H1 (cell line): ENCODE measurements around the gene GPC1. TPM values are rescaled to one million over a fixed set of nuclear protein-coding genes. Genes with fewer than 3 reads are reported as not detected.

Experiments used
- CTCF ChIA-PET: fragments of 300-600 bp; sonication (Branson Sonifier 250); formaldehyde crosslinking; loops from one replicate; lab custom pipeline; 2021; ENCODE audit not compliant: partially characterized antibody; lab: Charles Lee
- POLR2A ChIA-PET: fragments of 300-600 bp; sonication (Branson Sonifier 250); formaldehyde crosslinking; loops from one replicate; lab custom pipeline; 2021; ENCODE audit warnings: inconsistent platforms; ENCODE audit not compliant: partially characterized antibody; lab: Charles Lee
- DNase-seq, 2 experiments: peaks; one replicate each; pipeline versions ENCODE4 v3.0.0 to v3.0.0-alpha.2; 2010 to 2022; ENCODE audit warnings: low spot score in 2 of 2, low read depth in 1 of 2, mixed read lengths in 1 of 2
- FAIRE-seq: peaks from 2 replicates; lab custom pipeline; 2011; peaks lifted over from hg19 to GRCh38; lab: Jason Lieb, UNC
- H2AFZ ChIP-seq: 2 replicates; pipeline ENCODE4 v1.8.1; 2012; ENCODE audit warnings: low read length, inconsistent platforms
- H2AK5ac ChIP-seq: 2 replicates; pipeline ENCODE4 v1.6.1; 2013; ENCODE audit warnings: low read depth, low read length
- H2BK120ac ChIP-seq: replicated peaks from 2 replicates; pipeline ENCODE3; 2013; ENCODE audit warnings: low read depth, low read length, inconsistent platforms
- H2BK12ac ChIP-seq: 2 replicates; pipeline ENCODE4 v1.6.1; 2013; ENCODE audit warnings: low read depth, low read length
- H2BK15ac ChIP-seq: 2 replicates; pipeline ENCODE4 v1.6.1; 2013; ENCODE audit warnings: low read length
- H2BK20ac ChIP-seq: 2 replicates; pipeline ENCODE4 v1.6.1; 2013; ENCODE audit warnings: low read length
- H2BK5ac ChIP-seq: 2 replicates; pipeline ENCODE4 v1.6.1; 2013; ENCODE audit warnings: low read depth, low read length
- H3K14ac ChIP-seq: 2 replicates; pipeline ENCODE4 v1.6.1; 2013; ENCODE audit warnings: inconsistent platforms; ENCODE audit not compliant: insufficient read length
- H3K18ac ChIP-seq: 2 replicates; pipeline ENCODE4 v1.6.1; 2013; ENCODE audit warnings: low read length; ENCODE audit errors: extremely low read depth
- H3K23ac ChIP-seq: 2 replicates; pipeline ENCODE4 v1.6.1; 2013; ENCODE audit warnings: inconsistent platforms; ENCODE audit not compliant: insufficient read length
- H3K23me2 ChIP-seq: 2 replicates; pipeline ENCODE4 v1.6.1; 2013; ENCODE audit warnings: low read depth, low read length
- H3K27ac ChIP-seq: 2 replicates; pipeline ENCODE4 v1.6.1; 2011; ENCODE audit warnings: low read depth, low read length, inconsistent platforms
- H3K27me3 ChIP-seq, 4 experiments: replicated peaks in 1 of 4; 1 replicate in 1 of 4; 2 replicates in 3 of 4; pipeline versions ENCODE4 v1.6.1 to v1.8.1; 2011 to 2013; ENCODE audit warnings: low read length in 3 of 4, mild to moderate bottlenecking in 3 of 4, inconsistent platforms in 2 of 4, mixed read lengths in 2 of 4, moderate library complexity in 1 of 4; ENCODE audit not compliant: control insufficient read depth in 3 of 4, insufficient read depth in 3 of 4; ENCODE audit errors: extremely low read depth in 1 of 4
- H3K36me3 ChIP-seq, 4 experiments: 2 replicates each; pipeline versions ENCODE4 v1.6.1 to v1.8.1; 2011 to 2013; ENCODE audit warnings: mild to moderate bottlenecking in 4 of 4, low read length in 3 of 4, moderate library complexity in 2 of 4, control low read depth in 1 of 4, inconsistent platforms in 1 of 4; ENCODE audit not compliant: insufficient read depth in 4 of 4, control insufficient read depth in 2 of 4
- H3K4ac ChIP-seq: replicated peaks from 2 replicates; pipeline ENCODE3; 2013; ENCODE audit warnings: low read length, low read depth, mixed read lengths, inconsistent platforms; ENCODE audit not compliant: insufficient read length
- H3K4me1 ChIP-seq, 4 experiments: replicated peaks in 1 of 4; 1 replicate in 1 of 4; 2 replicates in 3 of 4; pipeline versions ENCODE4 v1.6.1 to v1.8.1; 2011 to 2013; ENCODE audit warnings: low read length in 3 of 4, inconsistent platforms in 2 of 4, mixed read lengths in 1 of 4; ENCODE audit not compliant: insufficient read depth in 4 of 4, control insufficient read depth in 3 of 4
- H3K4me2 ChIP-seq, 2 experiments: 2 replicates each; pipeline versions ENCODE4 v1.6.1 to v1.8.1; 2011 to 2013; ENCODE audit warnings: low read depth in 2 of 2, low read length in 2 of 2, control low read depth in 1 of 2, inconsistent platforms in 1 of 2, mild to moderate bottlenecking in 1 of 2; ENCODE audit not compliant: insufficient read depth in 1 of 2
- H3K4me3 ChIP-seq, 4 experiments: fragments of 200-600, 300-600 bp in 1 of 4; sonication (generic), shearing (Covaris generic), sonication (Bioruptor Twin) in 1 of 4; 2 replicates each; pipeline versions ENCODE4 v1.5.1 to v1.8.1; 2011 to 2016; ENCODE audit warnings: low read length in 4 of 4, low read depth in 3 of 4, control low read depth in 2 of 4, inconsistent platforms in 2 of 4, mild to moderate bottlenecking in 2 of 4, mixed read lengths in 1 of 4, moderate library complexity in 1 of 4; ENCODE audit not compliant: insufficient read depth in 2 of 4; ENCODE audit errors: extremely low read depth in 1 of 4
- H3K56ac ChIP-seq: replicated peaks from 2 replicates; pipeline ENCODE3; 2013; ENCODE audit warnings: low read depth, mild to moderate bottlenecking, mixed read lengths, low read length, inconsistent platforms; ENCODE audit not compliant: insufficient read length
- H3K79me1 ChIP-seq: 2 replicates; pipeline ENCODE4 v1.6.1; 2013; ENCODE audit warnings: low read depth, low read length, control low read depth
- H3K79me2 ChIP-seq, 2 experiments: 2 replicates each; pipeline versions ENCODE4 v1.6.1 to v1.8.1; 2012 to 2013; ENCODE audit warnings: low read length in 2 of 2, mild to moderate bottlenecking in 2 of 2, inconsistent platforms in 1 of 2; ENCODE audit not compliant: insufficient read depth in 2 of 2, control insufficient read depth in 1 of 2
- H3K9ac ChIP-seq, 4 experiments: replicated peaks in 1 of 4; 1 replicate in 1 of 4; 2 replicates in 3 of 4; pipeline versions ENCODE4 v1.6.1 to v1.8.1; 2011 to 2013; ENCODE audit warnings: low read depth in 3 of 4, low read length in 3 of 4, control low read depth in 2 of 4, mild to moderate bottlenecking in 2 of 4, moderate library complexity in 2 of 4, inconsistent platforms in 1 of 4; ENCODE audit errors: extremely low read depth in 1 of 4
- H3K9me3 ChIP-seq, 2 experiments: 2 replicates each; pipeline versions ENCODE4 v1.6.1 to v1.8.1; 2012 to 2013; ENCODE audit warnings: mild to moderate bottlenecking in 2 of 2, moderate library complexity in 2 of 2, control low read depth in 1 of 2, inconsistent platforms in 1 of 2, low read depth in 1 of 2, low read length in 1 of 2, mixed read lengths in 1 of 2; ENCODE audit not compliant: insufficient read depth in 2 of 2
- H4K20me1 ChIP-seq, 2 experiments: replicated peaks in 1 of 2; 2 replicates each; pipeline versions ENCODE3 to v1.8.1; 2011 to 2013; ENCODE audit warnings: inconsistent platforms in 2 of 2, low read length in 2 of 2, mild to moderate bottlenecking in 1 of 2; ENCODE audit not compliant: insufficient read depth in 2 of 2, control insufficient read depth in 1 of 2
- H4K5ac ChIP-seq: 2 replicates; pipeline ENCODE4 v1.6.1; 2013; ENCODE audit warnings: low read length, low read depth, mixed read lengths, inconsistent platforms; ENCODE audit not compliant: insufficient read length
- H4K8ac ChIP-seq: 2 replicates; pipeline ENCODE4 v1.8.0; 2013; ENCODE audit warnings: mild to moderate bottlenecking, moderate library complexity, low read length, inconsistent platforms; ENCODE audit not compliant: insufficient read depth; ENCODE audit errors: extremely low read depth
- H4K91ac ChIP-seq: replicated peaks from 2 replicates; pipeline ENCODE3; 2013; ENCODE audit warnings: low read length, mixed read lengths, inconsistent platforms; ENCODE audit not compliant: insufficient read length
- CHD2 ChIP-seq: IDR thresholded peaks from 2 replicates; pipeline ENCODE4 v1.6.1; 2012; ENCODE audit warnings: low read length, improper control_type of control experiment
- E2F6 ChIP-seq: IDR thresholded peaks from 2 replicates; pipeline ENCODE4 v1.6.1; 2012; ENCODE audit warnings: inconsistent platforms
- EGR1 ChIP-seq: IDR thresholded peaks from 2 replicates; pipeline ENCODE4 v1.6.1; 2011; ENCODE audit warnings: low read depth, low read length, borderline replicate concordance
- KDM5A ChIP-seq: fragments of 200-600 bp; IDR thresholded peaks from 2 replicates; pipeline ENCODE4 v1.7.1; 2012; ENCODE audit warnings: mild to moderate bottlenecking, low read length, inconsistent platforms, mixed read lengths
- SIX5 ChIP-seq: IDR thresholded peaks from 2 replicates; pipeline ENCODE4 v1.6.1; 2011; ENCODE audit warnings: mild to moderate bottlenecking, low read depth, low read length
- SP1 ChIP-seq: IDR thresholded peaks from 2 replicates; pipeline ENCODE4 v1.6.1; 2011; ENCODE audit warnings: low read depth, low read length
- SP4 ChIP-seq: IDR thresholded peaks from 2 replicates; pipeline ENCODE4 v1.6.1; 2012; ENCODE audit warnings: low read length, inconsistent platforms
- TCF12 ChIP-seq: IDR thresholded peaks from 2 replicates; pipeline ENCODE4 v1.6.1; 2011; ENCODE audit warnings: low read depth, mild to moderate bottlenecking, low read length
- WGBS, 2 experiments: shearing (Covaris generic) in 1 of 2; methylation state at CpG; one replicate each; pipeline versions ENCODE4 v1.1.6 to v1.1.7; 2013 to 2015; ENCODE audit warnings: low lambda C conversion rate in 2 of 2, mixed read lengths in 2 of 2, inconsistent platforms in 1 of 2, low coverage in 1 of 2, missing lambda C conversion rate in 1 of 2; ENCODE audit not compliant: insufficient replicate concordance in 2 of 2, insufficient coverage in 1 of 2, insufficient read length in 1 of 2; ENCODE audit errors: extremely low coverage in 1 of 2, missing lambda C conversion rate in 1 of 2; 5-methylcytosine and 5-hydroxymethylcytosine counted together
- polyA plus RNA-seq, 7 experiments: library from polyadenylated mRNA; depleted of rRNA in 3 of 7; stranded (reverse) in 5 of 7; unstranded in 2 of 7; fragments of >200 nt in 5 of 7; fragments of 200-250 nt in 2 of 7; gene quantifications; 1 replicate in 5 of 7; 2 replicates in 1 of 7; 4 replicates in 1 of 7; pipeline versions ENCODE4 v1.2.1 to v1.2.3, GENCODE V29; 2011 to 2013; ENCODE audit warnings: missing spikeins in 2 of 7, mixed read lengths in 2 of 7
- total RNA-seq: library from RNA; stranded (reverse); fragmentation: NEBNext Ultra II Directional; extraction: Animal tissue kit (Norgen Biotek cat#: 25700); gene quantifications from 2 replicates; pipeline ENCODE4 v1.2.1, GENCODE V29; 2021

Gene GPC1
- total and polyA plus RNA-seq, 2 of the 8 experiments (the other 6 are each of a cell fraction or from before 2014, with no cell fraction given), result 21.9 to 28.3 TPM

- no peak overlapping the region for H3K14ac ChIP-seq
Measured at GRCh38 chr2:240501531-240501991, 66.1 kb downstream of the GPC1 start.

More at GRCh38 chr2:240501531-240501991, 66.1 kb downstream of the GPC1 start:
- Histone ChIP-seq H3K56ac (no peak overlapping the region), H4K20me1 (peaks cover 0 to 3% of the 10 kb centered on the region in 2 experiments), H2BK20ac (no peak overlapping the region), H2BK120ac (no peak overlapping the region), H3K18ac (no peak overlapping the region), H3K23ac (no peak overlapping the region), H3K4me1 (no peaks in the 10 kb centered on the region), H2BK12ac (no peak overlapping the region), H3K9ac (no peak overlapping the region), H2BK15ac (no peak overlapping the region)
- no peak for TF ChIP-seq E2F6
- no peak for TF ChIP-seq TCF12
- TF ChIP-seq EGR1, result no peak
- TF ChIP-seq SP1, result no peak
- no peak for TF ChIP-seq SP4
- TF ChIP-seq CHD2, result no peak
- TF ChIP-seq KDM5A, result no peak
- TF ChIP-seq SIX5, result no peak
- TF ChIP-seq, all 59 proteins: peak for 0
- Histone ChIP-seq H3K79me1 (no peaks in the 10 kb centered on the region), H2AFZ (no peak overlapping the region), H3K4ac (no peak overlapping the region), H4K5ac (no peak overlapping the region), H4K8ac (0 out of 2 replicates have a peak overlapping the region, but pooled peaks have one; percentile 41), H3K79me2 (no peaks in the 10 kb centered on the region), H2AK5ac (no peak overlapping the region), H3K9me3 (peaks cover 0 to 2% of the 10 kb centered on the region in 2 experiments; a peak in 1 of 4 replicates), H2BK5ac (no peak overlapping the region), H4K91ac (no peak overlapping the region), H3K4me2 (no peak overlapping the region), H3K36me3 (no peaks in the 10 kb centered on the region), H3K27me3 (peaks cover 0 to 1% (median 0%) of the 10 kb centered on the region in 4 experiments; a peak in 1 of 7 replicates), H3K27ac (no peak overlapping the region), H3K23me2 (no peaks in the 10 kb centered on the region), H3K4me3 (no peak overlapping the region)
- POLR2A ChIA-PET, result no interaction called here
- CTCF ChIA-PET, result no interaction called here
- DNase-seq (no peak), FAIRE-seq (no peak)
- 89% methylated on average over 13 of the region's 13 CpGs; no CpG with 5 or more reads in 1 of the 2 experiments for WGBS, 2 experiments
